Cardiac septum (tissue), 1 donor: Measurements from ENCODE around the gene RXRB. TPM values are rescaled to one million over a fixed set of nuclear protein-coding genes. Genes with fewer than 3 reads are reported as not detected.

Experiments
- DNase-seq: peaks from one replicate; pipeline ENCODE4 v3.0.0-alpha.2; 2020; ENCODE audit warnings: low spot score
- intact Hi-C: fragments of 100-400 bp; cut with DNase I; formaldehyde crosslinking; loops from one replicate; pipeline ENCODE4 v1.14.0; 2022
- total RNA-seq: library from RNA; stranded (reverse); fragmentation: NEBNext Ultra II Directional; extraction: Animal tissue kit (Norgen Biotek cat#: 25700); gene quantifications from one replicate; pipeline ENCODE4 v1.2.1, GENCODE V29; 2021
- donor health status: DM: no; HTN: no; CAD: no.

Gene RXRB
- total RNA-seq, 1 donor from 2014 or later: 33.5 TPM

- DNase-seq: no peak
- intact Hi-C loops: no loop called here
These were observed 15.3 kb downstream of the RXRB start for GRCh38 chr6:33185190-33185589.

DNA sequence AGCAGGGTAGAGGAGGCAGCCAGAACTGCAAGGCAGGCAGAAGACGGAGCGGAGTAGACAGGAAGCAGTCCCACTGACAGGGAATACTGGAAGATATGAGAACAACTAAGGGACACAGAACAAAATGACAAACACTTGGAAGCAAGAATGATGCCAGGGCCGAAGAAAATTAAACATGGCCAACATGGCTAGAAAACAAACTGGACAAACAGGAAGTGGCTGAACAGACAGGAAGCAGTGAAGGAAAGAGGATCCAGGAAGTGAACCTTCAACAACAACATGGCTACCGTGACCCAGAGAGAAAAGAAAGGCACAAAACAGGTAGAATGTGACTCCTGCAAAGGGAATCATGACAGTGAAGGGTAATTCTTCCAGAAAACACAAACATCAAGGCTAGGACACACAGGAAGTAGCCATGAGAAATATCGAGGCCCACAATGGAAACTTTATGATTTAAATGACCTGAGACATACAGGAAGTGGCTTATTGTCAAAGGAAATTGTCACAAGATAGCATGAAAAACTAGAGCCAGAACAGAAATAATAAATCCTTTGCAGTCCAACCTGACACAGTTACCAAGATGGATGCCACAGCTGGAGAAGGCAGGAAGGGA is 17.3 kb downstream of the RXRB start:
- no peak for DNase-seq
- intact Hi-C loops: no loop called here

GRCh38 chr6:33181141-33181540 is 19.3 kb downstream of the RXRB start:
- intact Hi-C loops: no loop called here
- no peak for DNase-seq

DNA sequence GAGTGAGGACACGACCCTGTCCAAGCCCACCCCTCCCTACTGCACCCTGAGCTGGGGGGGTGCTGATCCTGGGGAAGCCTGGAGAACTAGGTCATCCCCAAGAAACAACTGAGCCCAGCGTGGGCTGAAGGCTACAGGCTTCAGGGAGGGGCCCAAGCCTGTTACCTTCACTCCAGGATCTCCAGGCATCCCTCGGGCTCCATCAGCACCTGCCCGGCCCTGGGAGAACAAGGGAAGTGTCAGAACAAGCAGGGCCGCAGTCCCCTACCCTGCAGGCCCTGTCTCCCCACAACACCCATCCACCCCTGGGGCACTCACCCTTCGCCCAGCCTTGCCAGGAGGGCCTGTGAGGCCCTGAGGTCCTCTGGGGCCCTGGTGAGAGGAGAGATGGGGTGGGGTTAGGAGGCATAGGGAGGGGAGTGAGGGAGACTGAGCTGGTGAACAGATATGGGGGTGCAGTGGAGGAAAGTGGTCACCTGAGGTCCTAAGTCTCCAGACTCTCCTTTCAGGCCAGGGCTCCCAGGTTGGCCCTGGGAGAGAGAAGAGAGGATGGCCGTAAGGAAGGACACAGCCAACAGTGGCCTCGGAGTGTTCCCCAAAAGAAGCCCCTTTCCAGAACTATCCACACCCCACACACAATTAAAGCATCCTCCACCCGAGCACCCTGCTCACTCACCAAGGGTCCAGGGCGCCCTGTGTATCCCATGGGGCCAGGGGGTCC is 21.6 kb downstream of the RXRB start:
- intact Hi-C loops: no loop called here
- no peak for DNase-seq

GRCh38 chr6:33177552-33178446 is 22.7 kb downstream of the RXRB start:
- intact Hi-C loops: no loop called here
- DNase-seq: no peak

GRCh38 chr6:33176906-33177305 is 23.6 kb downstream of the RXRB start:
- DNase-seq: no peak
- intact Hi-C loops: no loop called here

DNA sequence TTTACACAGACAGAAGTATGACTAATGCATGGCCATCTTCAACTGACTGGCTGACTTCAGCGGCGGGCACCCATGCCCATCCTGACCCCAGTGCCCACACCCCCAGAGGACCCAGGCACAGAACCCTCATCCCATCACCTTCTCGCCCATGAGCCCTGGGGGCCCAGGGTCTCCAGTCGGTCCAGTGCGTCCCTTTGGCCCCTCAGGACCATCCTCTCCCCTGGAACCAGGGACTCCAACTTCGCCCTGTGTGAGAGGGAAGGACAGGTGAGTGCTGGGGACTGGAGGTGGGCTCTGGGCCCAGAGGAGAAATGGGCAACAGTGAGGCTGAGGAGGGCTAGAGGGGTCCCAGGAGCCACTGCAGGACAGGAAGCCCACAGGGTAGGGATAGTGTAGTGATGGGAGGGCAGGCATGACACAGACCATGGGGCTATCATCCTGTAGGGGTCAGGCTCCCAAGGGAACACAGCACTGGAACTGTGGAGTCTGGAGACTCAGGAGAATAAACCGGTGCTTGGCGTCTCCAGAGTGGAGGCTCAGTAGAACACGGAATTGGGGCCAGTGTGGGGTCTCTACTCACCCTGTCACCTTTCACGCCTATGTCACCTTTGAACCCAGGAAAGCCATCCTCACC is 24.9 kb downstream of the RXRB start:
- no peak for DNase-seq
- intact Hi-C loops: no loop called here

DNA sequence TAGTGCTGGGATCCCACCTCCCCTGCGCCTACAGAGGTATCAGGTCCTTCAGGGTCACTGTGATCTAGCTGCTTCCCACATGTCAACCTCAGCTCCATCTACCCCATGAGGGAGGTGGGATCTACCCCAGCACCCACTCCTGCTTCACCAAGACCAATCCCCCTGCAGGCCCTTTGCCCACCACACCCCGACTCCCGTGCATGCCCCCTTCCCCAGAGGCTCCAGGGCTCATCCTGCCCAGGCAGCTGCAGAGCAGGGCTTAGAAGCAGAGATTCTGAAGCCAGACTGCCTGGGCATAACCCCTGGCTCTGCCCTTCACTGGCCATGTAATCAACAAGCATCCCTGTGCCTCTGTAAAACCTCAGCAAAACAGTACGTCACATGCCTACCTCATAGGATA is 25.7 kb downstream of the RXRB start:
- no peak for DNase-seq
- intact Hi-C loops: no loop called here

GRCh38 chr6:33173535-33174180 is 26.8 kb downstream of the RXRB start:
- intact Hi-C loops: no loop called here
- DNase-seq: no peak

DNA sequence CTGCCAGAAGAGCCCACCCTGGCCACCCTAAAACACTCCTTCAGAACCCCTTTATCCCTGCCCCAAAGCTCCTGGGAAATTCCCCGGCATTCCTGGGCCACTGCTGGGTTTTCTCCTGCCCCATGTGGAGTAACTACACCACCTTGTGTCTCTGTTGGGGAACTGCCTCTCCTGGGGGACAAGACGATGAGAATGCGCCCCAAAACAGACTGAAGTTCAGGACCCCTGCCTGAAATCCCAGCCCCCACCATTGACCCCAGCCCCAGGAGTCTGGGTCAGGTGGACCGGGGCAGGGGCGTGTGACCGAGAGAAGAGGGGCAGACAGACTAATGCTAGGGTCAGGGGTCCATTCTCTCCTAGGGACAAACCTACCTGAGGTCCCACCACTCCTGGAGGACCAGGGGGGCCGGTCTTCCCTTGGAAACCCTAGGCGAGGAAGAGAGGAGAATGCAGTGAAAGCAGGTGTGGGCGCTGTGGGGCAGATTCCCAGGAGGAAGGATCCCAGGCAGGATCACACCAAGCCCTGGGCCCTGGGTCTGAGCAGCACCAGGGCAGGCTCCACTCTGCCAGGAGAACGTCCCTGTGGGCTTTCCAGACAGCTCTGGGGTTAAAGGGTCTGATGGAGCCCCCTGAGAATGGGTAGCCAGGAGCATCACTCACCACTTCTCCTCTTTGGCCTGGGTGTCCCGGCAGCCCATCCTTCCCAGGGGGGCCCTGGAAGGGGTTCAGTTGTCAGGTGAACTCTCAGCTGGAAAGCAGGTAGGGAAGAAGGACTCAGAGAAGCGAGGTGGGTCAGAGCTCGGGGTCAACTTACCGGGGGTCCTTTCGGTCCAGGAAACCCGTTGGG is 27.6 kb downstream of the RXRB start:
- DNase-seq: peak; percentile 43
- intact Hi-C loops: no loop called here

GRCh38 chr6:33171880-33172687 is 28.4 kb downstream of the RXRB start:
- intact Hi-C loops: no loop called here
- peak; percentile 63 for DNase-seq

DNA sequence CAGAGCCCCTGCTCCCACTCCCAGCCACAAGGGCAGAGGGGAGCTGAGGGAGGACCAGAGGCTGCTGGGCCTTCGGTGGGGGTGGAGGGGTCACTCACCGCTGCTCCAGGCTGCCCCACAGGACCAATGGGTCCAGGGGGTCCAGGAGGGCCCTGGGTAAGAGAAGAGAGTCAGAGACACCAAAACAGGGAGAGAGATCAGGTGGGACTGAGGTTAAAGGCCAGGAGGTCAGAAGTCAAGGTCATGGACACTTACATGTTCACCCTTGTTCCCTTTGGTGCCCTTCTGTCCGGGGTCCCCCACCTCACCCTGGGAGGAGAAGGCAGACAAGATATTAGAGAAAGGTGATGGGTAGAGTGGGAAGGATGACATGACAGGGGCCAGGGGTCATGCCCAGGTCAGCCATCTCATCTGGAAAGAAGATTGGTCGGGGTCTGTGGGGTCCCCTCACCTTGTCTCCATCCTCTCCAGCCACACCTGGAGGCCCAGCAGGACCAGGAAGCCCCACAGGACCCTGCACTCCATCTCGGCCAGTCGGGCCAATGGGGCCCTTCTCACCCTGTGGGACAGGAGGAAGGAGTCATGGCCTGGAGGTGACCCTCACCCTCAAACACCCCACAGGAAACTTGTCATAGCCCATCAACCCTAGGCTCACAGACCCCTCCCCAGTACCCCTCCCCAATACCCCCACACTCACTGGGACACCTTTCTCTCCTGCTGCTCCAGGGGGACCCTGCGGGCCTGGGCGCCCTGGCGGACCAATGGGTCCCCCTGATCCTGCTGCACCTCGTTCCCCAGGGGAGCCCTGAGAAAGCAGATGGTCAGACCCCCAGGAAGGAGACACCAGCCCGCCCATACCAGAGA is 29.2 kb downstream of the RXRB start:
- peak; percentile 49 for DNase-seq
- intact Hi-C loops: no loop called here

DNA sequence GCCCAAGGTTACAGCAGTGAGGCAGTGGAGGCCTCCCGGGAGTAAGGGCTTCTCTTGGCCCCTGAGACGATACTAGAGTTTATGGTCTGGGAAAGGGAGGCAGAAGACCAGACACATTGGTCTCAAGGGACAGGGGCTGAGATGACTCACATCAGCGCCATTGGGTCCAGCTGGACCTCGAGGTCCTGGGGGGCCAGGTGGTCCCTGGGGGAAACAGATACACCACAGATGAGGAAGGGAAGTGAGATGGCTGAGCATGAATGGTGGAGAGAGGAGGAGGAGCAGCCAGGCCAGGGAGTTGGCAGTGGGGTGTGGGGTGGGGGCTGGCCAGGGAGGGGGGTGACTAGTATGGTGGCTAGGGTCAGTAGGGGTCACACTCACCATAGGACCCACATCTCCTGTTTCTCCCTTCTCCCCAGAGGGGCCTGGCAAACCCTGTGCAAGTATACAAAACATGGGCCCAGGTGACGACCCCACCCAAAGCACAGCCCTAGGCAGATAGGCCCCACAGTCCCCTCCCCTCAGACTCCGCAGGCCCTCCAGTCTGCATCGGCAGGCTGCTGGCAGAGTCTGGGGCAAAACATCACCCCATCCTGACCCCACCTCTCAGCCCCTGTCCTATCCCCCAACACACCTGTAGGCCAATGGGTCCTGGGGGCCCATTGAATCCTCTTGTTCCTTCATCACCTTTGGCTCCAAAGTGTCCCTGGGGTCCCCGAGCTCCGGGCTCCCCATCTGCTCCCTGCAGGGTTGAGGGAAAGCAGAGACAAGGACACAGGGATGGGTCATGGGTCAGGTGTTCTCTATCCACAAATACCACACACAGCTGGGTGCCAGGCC is 30.1 kb downstream of the RXRB start:
- intact Hi-C loops: no loop called here
- DNase-seq: peak; percentile 54

DNA sequence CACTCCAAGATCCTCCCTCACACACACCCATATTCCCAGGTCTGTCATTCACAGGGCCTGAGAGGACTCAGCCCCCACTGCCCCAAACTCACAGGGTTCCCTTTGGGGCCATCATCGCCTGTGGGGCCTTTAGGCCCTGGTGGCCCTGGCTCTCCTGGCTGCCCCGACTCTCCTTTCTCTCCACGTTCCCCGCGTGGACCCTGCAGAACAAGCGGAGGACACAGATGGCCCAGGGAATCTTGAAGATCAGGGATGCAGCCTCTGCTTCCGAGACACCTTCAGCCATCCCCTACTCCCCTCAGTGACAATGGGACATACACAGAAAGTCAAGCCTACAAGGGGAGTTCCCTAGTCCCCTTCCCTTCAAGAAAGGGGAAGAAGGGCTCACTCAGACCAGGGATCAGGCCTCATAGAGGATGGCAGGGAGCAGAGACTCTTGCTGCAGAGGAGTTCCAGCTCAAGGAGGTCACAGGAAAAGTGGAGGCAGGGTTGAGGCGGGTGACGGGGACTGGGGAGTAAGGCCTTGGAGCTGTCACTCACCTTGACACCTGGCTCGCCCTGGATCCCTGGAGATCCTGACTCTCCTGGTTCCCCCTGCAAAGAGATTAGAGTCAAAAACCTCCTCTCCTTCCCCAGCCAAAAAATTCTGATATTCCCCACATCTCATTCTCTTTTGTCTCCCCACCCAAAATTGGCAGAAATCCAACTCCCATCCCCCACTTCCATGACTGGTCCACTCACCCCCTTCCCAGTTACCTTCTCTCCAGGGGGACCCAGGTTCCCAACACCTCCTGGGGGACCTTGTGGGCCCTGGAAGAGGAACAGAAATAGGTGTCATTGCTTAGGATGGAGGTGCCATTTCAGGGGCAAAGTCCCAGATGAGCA is 30.9 kb downstream of the RXRB start:
- intact Hi-C loops: no loop called here
- DNase-seq: no peak

DNA sequence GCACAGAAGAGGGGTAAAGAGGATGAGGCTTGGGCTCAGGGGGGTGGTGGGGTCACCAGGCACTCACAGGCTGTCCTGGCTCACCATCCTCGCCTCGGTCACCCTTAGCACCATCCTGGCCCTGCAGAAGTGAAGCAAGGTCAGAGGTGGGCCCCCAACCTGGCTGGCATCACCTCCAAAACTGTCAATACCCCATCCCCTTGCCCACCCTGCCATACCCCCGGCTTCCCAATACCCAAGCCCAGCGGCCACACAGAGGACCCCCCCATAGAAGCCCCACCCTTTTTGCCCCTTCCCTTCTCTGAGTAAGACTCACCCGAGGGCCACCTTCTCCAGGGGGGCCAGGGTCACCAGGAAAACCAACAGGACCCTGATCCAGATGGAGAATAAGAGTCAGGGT is 31.8 kb downstream of the RXRB start:
- DNase-seq: no peak
- intact Hi-C loops: no loop called here
